ENCODE measurements around the gene GPR158.

DNA sequence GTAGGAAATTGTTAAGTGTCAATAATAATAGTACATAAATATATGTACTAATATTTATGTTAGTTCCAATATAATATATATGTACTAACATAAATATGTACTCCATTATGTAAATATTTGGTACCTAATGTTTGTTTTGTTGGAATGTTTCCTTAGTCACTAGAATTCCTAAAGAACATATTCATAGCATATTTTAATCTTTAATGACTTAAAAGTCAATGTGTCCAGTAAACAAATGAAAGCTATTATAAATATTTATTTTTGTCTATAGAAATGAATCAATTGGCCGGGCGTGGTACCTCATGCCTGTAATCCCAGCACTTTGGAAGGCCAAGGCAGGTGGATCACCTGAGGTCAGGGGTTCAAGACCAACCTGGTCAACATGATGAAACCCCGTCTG lies 153.6 kb downstream of the GPR158 start:
- TF ChIP-seq, protein P1, sequence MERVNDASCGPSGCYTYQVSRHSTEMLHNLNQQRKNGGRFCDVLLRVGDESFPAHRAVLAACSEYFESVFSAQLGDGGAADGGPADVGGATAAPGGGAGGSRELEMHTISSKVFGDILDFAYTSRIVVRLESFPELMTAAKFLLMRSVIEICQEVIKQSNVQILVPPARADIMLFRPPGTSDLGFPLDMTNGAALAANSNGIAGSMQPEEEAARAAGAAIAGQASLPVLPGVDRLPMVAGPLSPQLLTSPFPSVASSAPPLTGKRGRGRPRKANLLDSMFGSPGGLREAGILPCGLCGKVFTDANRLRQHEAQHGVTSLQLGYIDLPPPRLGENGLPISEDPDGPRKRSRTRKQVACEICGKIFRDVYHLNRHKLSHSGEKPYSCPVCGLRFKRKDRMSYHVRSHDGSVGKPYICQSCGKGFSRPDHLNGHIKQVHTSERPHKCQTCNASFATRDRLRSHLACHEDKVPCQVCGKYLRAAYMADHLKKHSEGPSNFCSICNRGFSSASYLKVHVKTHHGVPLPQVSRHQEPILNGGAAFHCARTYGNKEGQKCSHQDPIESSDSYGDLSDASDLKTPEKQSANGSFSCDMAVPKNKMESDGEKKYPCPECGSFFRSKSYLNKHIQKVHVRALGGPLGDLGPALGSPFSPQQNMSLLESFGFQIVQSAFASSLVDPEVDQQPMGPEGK (CRISPR knock-in tag; IDR thresholded peaks at IDR 0.05; ENCODE audit: borderline replicate concordance) = no peak
- TF ChIP-seq CSDC2 (CRISPR knock-in tag; IDR thresholded peaks at IDR 0.05) = no peak
- no peak for TF ChIP-seq ZC3H10 (CRISPR knock-in tag; IDR thresholded peaks at IDR 0.05)
- TF ChIP-seq ARNTL (CRISPR knock-in tag; IDR thresholded peaks at IDR 0.05; ENCODE audit: borderline replicate concordance, low read depth) = no peak
- TF ChIP-seq ESRRG (CRISPR knock-in tag; IDR thresholded peaks at IDR 0.05) = no peak
- TF ChIP-seq, protein P2, sequence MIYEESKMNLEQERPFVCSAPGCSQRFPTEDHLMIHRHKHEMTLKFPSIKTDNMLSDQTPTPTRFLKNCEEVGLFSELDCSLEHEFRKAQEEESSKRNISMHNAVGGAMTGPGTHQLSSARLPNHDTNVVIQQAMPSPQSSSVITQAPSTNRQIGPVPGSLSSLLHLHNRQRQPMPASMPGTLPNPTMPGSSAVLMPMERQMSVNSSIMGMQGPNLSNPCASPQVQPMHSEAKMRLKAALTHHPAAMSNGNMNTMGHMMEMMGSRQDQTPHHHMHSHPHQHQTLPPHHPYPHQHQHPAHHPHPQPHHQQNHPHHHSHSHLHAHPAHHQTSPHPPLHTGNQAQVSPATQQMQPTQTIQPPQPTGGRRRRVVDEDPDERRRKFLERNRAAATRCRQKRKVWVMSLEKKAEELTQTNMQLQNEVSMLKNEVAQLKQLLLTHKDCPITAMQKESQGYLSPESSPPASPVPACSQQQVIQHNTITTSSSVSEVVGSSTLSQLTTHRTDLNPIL (CRISPR knock-in tag; IDR thresholded peaks at IDR 0.05; ENCODE audit: low read depth) = no peak
- no peak for TF ChIP-seq RARB (CRISPR knock-in tag; IDR thresholded peaks at IDR 0.05)
